Stimulated activated CD4-positive, alpha-beta T cell treated with anti-CD3 and anti-CD28 coated beads, Interleukin-1b, Interleukin-23, amount 100 ng/mL, for 4 hours (primary cell): Measurements from ENCODE around the gene ARHGAP28.

Source experiments
- DNase-seq, 2 donors: peaks; one replicate each; pipeline ENCODE4 v3.0.0-alpha.2; 2020; ENCODE audit warnings: low read depth in 2 of 2

ARHGAP28 gene

DNA sequence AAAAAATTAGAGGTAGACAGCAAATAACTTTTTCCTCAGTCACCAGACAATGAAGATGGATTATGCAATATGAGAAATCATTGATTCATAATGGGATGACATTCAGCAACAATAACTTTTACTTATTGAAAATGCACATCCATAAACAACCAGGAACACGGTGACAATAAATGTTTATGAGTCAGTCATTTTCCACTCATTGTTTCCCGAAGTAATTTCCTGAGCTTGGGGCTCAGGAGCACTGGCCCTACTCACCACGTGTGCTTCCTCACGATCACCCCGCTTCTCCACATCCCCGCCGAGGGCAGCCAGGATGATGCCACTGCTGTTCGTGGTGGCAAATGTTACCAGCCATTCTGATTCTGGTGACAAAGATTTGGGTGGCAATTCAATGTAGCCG, 231.8 kb downstream of the ARHGAP28 start:
- DNase-seq: no peak

DNA sequence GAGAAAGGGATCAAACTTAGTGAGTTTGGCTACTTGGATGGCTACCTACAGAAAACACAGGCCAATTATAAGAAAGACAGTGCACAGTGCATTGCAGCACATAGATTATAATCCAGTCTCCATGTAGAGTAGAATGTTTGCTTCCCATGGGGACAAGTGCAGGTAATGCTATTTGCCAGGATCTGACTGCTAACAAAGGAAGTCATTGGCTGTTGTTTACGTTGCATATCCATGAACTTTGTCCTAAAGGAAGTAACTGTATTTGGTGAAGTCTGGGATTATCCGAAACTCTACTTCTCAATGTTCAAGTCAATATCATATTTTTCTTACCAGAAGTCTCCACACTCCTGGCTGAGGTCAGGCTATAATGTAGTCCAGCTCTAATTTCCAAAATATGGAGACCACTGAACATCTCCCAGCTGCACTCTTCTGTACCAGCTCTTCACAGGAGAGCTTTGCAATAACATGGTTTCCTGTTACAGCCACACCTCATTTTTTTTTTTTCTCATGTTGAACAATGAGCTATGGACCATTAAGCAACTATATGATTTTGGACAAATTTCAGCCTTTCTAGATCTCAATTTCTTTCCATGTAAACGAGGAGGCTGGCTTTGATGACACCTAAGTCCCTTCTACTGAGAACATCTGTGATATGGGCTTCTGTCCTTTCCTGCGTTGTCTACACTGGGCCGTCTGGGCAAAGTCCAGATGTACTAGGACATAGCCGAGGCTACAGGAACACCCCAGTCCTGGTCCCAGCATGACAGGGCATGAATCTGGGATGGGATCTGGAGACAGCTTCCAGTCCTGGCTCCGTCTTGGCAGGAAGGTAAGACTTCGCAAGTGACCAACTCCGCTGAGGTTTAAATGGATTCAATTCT, 233.3 kb downstream of the ARHGAP28 start:
- DNase-seq: no peak

- no peak for DNase-seq
Measured at GRCh38 chr18:6963452-6964097, 234.1 kb downstream of the ARHGAP28 start.
